HG03139 (cell line): Measurements from ENCODE around the gene PRSS27.
"Not testable (repeated sequence)": the region's sequence is repeated elsewhere in the genome, so short reads cannot be mapped to it uniquely, and the experiment has no call there.

ENCODE experiments used
- ATAC-seq: cut with Tn5 transposase; IDR thresholded peaks from one replicate; pipeline ENCODE4 v1.9.1; 2021; ENCODE audit not compliant: unreplicated experiment

Gene PRSS27

GRCh38 chr16:2698103-2698870, 21.7 kb downstream of the PRSS27 start:
- ATAC-seq = no peak

GRCh38 chr16:2697401-2697948, 22.5 kb downstream of the PRSS27 start:
- ATAC-seq = no peak

GRCh38 chr16:2696601-2697250, 23.3 kb downstream of the PRSS27 start:
- ATAC-seq = not testable (repeated sequence)

- no peak for ATAC-seq
These were observed 26.9 kb downstream of the PRSS27 start for GRCh38 chr16:2692948-2693651.

- no peak for ATAC-seq
These were observed 27.6 kb downstream of the PRSS27 start for GRCh38 chr16:2692251-2692947.

- ATAC-seq = no peak
These were observed 28.4 kb downstream of the PRSS27 start for GRCh38 chr16:2691491-2692248.

GRCh38 chr16:2690852-2691251, 29.2 kb downstream of the PRSS27 start:
- ATAC-seq = no peak

GRCh38 chr16:2689968-2690801, 29.8 kb downstream of the PRSS27 start:
- ATAC-seq = no peak

GRCh38 chr16:2689422-2689821, 30.6 kb downstream of the PRSS27 start:
- not testable (repeated sequence) for ATAC-seq

- no peak for ATAC-seq
These were observed 32.3 kb downstream of the PRSS27 start for GRCh38 chr16:2687531-2688308.

GRCh38 chr16:2686912-2687507, 33.0 kb downstream of the PRSS27 start:
- no peak for ATAC-seq

- ATAC-seq = not testable (repeated sequence)
These were observed 33.9 kb downstream of the PRSS27 start for GRCh38 chr16:2686075-2686474.

- ATAC-seq = not testable (repeated sequence)
These were observed 37.0 kb downstream of the PRSS27 start for GRCh38 chr16:2683041-2683440.

GRCh38 chr16:2682209-2683021, 37.6 kb downstream of the PRSS27 start, which contains the start of gene KCTD5:
TSS of gene KCTD5 (plus strand) at chr16:2682523. CDS start at chr16:2682549, 26 bp downstream.
- ATAC-seq = no peak

GRCh38 chr16:2680360-2680759, 39.7 kb downstream of the PRSS27 start:
- ATAC-seq = not testable (repeated sequence)

GRCh38 chr16:2679902-2680301, 40.1 kb downstream of the PRSS27 start:
- not testable (repeated sequence) for ATAC-seq
